Esophagus squamous epithelium (tissue), 5 donors: ENCODE measurements around the gene PAPLN. TPM values are rescaled to one million over a fixed set of nuclear protein-coding genes. Genes with fewer than 3 reads are reported as not detected.

Experiments
- DNase-seq: peaks from one replicate; lab custom pipeline; 2025; lab: John Stamatoyannopoulos, UW
- H3K27ac ChIP-seq, 4 donors: fragments of 200-600 bp; sonication (generic); one replicate each; pipeline ENCODE4 v1.5.1; 2016 to 2019; ENCODE audit warnings: mild to moderate bottlenecking in 1 of 4
- H3K27me3 ChIP-seq, 4 donors: fragments of 200-600 bp; sonication (generic); 1 replicate in 3 of 4; 2 replicates in 1 of 4; pipeline versions ENCODE4 v1.5.1 to v1.6.0; 2017 to 2021; ENCODE audit warnings: antibody characterized with exemption in 1 of 4
- H3K36me3 ChIP-seq, 3 donors: fragments of 200-600 bp; sonication (generic); one replicate each; pipeline ENCODE4 v1.5.1; 2016 to 2019
- H3K4me1 ChIP-seq, 3 donors: fragments of 200-600 bp; sonication (generic); one replicate each; pipeline ENCODE4 v1.5.1; 2017 to 2019
- H3K4me3 ChIP-seq, 4 donors: fragments of 200-600 bp; sonication (generic); 1 replicate in 3 of 4; 2 replicates in 1 of 4; pipeline ENCODE4 v1.5.1; 2016 to 2019; ENCODE audit warnings: mild to moderate bottlenecking in 2 of 4, moderate library complexity in 1 of 4
- H3K9me3 ChIP-seq, 3 donors: fragments of 200-600 bp; sonication (generic); one replicate each; pipeline ENCODE4 v1.5.1; 2016 to 2019
- CTCF ChIP-seq, 6 experiments: fragments of 450-650 bp in 4 of 6; fragments of 200-600 bp in 2 of 6; sonication (generic) in 2 of 6; IDR thresholded peaks; one replicate each; pipeline ENCODE4 v1.5.1; 2016 to 2019; ENCODE audit warnings: antibody characterized with exemption in 6 of 6, mild to moderate bottlenecking in 4 of 6, moderate library complexity in 4 of 6
- POLR2A ChIP-seq, 4 donors: fragments of 450-650 bp; IDR thresholded peaks; one replicate each; pipeline ENCODE4 v1.6.1; 2017; ENCODE audit warnings: antibody characterized with exemption in 4 of 4, mild to moderate bottlenecking in 4 of 4, moderate library complexity in 3 of 4
- WGBS, 2 donors: methylation state at CpG; one replicate each; pipeline ENCODE4 v1.1.5; 2018; 5-methylcytosine and 5-hydroxymethylcytosine counted together
- intact Hi-C: fragments of 100-400 bp; cut with DNase I; formaldehyde crosslinking; loops from one replicate; pipeline ENCODE4 v1.15.0; 2022
- total RNA-seq, 4 donors: library from RNA; depleted of rRNA; stranded (reverse); fragments of >200 nt; gene quantifications; one replicate each; pipeline ENCODE4 v1.1.0, GENCODE V29; 2016
- donor health status: DM: yes; HTN: yes; CAD: no.

PAPLN gene
- total RNA-seq, 4 donors from 2014 or later, result 2.2 to 12.6 (median 5.4) TPM

- no peak for DNase-seq
- Histone ChIP-seq H3K27ac (no peak overlapping the region), H3K36me3 (peaks cover 0 to 16% (median 0%) of the 10 kb centered on the region in 3 donors), H3K9me3 (no peaks in the 10 kb centered on the region), H3K4me1 (peaks cover 11 to 31% (median 16%) of the 10 kb centered on the region in 3 donors), H3K4me3 (no peak overlapping the region), H3K27me3 (peaks cover 0 to 14% (median 0%) of the 10 kb centered on the region in 4 donors)
- no peak for TF ChIP-seq POLR2A (IDR thresholded peaks at IDR 0.05)
- TF ChIP-seq CTCF (IDR thresholded peaks at IDR 0.05), result no peak
- WGBS, 2 donors, result 91 to 93% methylated on average over 3 to 5 of the region's 6 CpGs
- intact Hi-C loops, result no loop called here
These were observed 7.3 kb upstream of the PAPLN start for GRCh38 chr14:73230051-73230450.

GRCh38 chr14:73231981-73232851, 5.1 kb upstream of the PAPLN start:
- no peak overlapping the region for H3K27ac ChIP-seq
- 31 to 46% methylated on average over 12 to 14 of the region's 19 CpGs for WGBS, 2 donors
- no peaks in the 10 kb centered on the region for H3K9me3 ChIP-seq
- no peak overlapping the region for H3K4me3 ChIP-seq
- peaks cover 0 to 9% (median 0%) of the 10 kb centered on the region in 3 donors for H3K36me3 ChIP-seq
- H3K4me1 ChIP-seq, result peaks cover 14 to 35% (median 18%) of the 10 kb centered on the region in 3 donors
- peaks cover 0 to 36% (median 0%) of the 10 kb centered on the region in 4 donors for H3K27me3 ChIP-seq
- peak in 1 of 6 experiments; percentile 17 for TF ChIP-seq CTCF (IDR thresholded peaks at IDR 0.05)
- no peak for TF ChIP-seq POLR2A (IDR thresholded peaks at IDR 0.05)
- DNase-seq, result no peak
- intact Hi-C loops, result no loop called here

GRCh38 chr14:73232984-73233383, 4.3 kb upstream of the PAPLN start:
- 61 to 69% methylated on average over 3 to 8 of the region's 8 CpGs for WGBS, 2 donors
- intact Hi-C loops, result no loop called here
- no peak overlapping the region for H3K4me3 ChIP-seq
- no peaks in the 10 kb centered on the region for H3K9me3 ChIP-seq
- no peak overlapping the region for H3K27ac ChIP-seq
- peaks cover 0 to 9% (median 0%) of the 10 kb centered on the region in 3 donors for H3K36me3 ChIP-seq
- H3K27me3 ChIP-seq, result peaks cover 0 to 43% (median 0%) of the 10 kb centered on the region in 4 donors
- DNase-seq, result no peak
- TF ChIP-seq POLR2A (IDR thresholded peaks at IDR 0.05) (no peak), CTCF (IDR thresholded peaks at IDR 0.05) (no peak)
- peaks cover 16 to 35% (median 21%) of the 10 kb centered on the region in 3 donors for H3K4me1 ChIP-seq

- TF ChIP-seq CTCF (IDR thresholded peaks at IDR 0.05) (no peak), POLR2A (IDR thresholded peaks at IDR 0.05) (no peak)
- Histone ChIP-seq H3K27ac (no peak overlapping the region), H3K9me3 (no peaks in the 10 kb centered on the region), H3K27me3 (peaks cover 0 to 49% (median 0%) of the 10 kb centered on the region in 4 donors), H3K4me1 (peaks cover 15 to 35% (median 21%) of the 10 kb centered on the region in 3 donors), H3K36me3 (peaks cover 0 to 5% (median 0%) of the 10 kb centered on the region in 3 donors), H3K4me3 (no peak overlapping the region)
- WGBS, 2 donors, result 77 to 85% methylated on average over 3 to 5 of the region's 10 CpGs
- intact Hi-C loops, result no loop called here
- DNase-seq, result no peak
These were observed 3.7 kb upstream of the PAPLN start for GRCh38 chr14:73233564-73233963.

- intact Hi-C loops, result no loop called here
- peaks cover 0 to 54% (median 0%) of the 10 kb centered on the region in 4 donors for H3K27me3 ChIP-seq
- TF ChIP-seq POLR2A (IDR thresholded peaks at IDR 0.05), result no peak
- TF ChIP-seq CTCF (IDR thresholded peaks at IDR 0.05), result no peak
- 79 to 92% methylated on average over 2 to 5 of the region's 5 CpGs for WGBS, 2 donors
- H3K27ac ChIP-seq, result no peak overlapping the region
- peaks cover 15 to 35% (median 21%) of the 10 kb centered on the region in 3 donors for H3K4me1 ChIP-seq
- no peak overlapping the region for H3K4me3 ChIP-seq
- peaks cover 0 to under 1% (median 0%) of the 10 kb centered on the region in 3 donors for H3K36me3 ChIP-seq
- no peaks in the 10 kb centered on the region for H3K9me3 ChIP-seq
- DNase-seq, result no peak
These were observed 3.3 kb upstream of the PAPLN start for GRCh38 chr14:73234029-73234428.
